GM21360 (cell line): Measurements from ENCODE around the gene LMF1.
"Not testable (repeated sequence)": the region's sequence is repeated elsewhere in the genome, so short reads cannot be mapped to it uniquely, and the experiment has no call there.

Experiments used
- ATAC-seq: cut with Tn5 transposase; IDR thresholded peaks from one replicate; pipeline ENCODE4 v1.9.1; 2021; ENCODE audit warnings: mild to moderate bottlenecking, moderate library complexity; ENCODE audit not compliant: unreplicated experiment

LMF1 gene

GRCh38 chr16:820044-820408 lies 150.8 kb downstream of the LMF1 start:
- not testable (repeated sequence) for ATAC-seq

- ATAC-seq: no peak
These were observed 151.3 kb downstream of the LMF1 start for GRCh38 chr16:819336-820043.

GRCh38 chr16:818592-818991 lies 152.2 kb downstream of the LMF1 start:
- no peak for ATAC-seq

- ATAC-seq: no peak
These were observed 152.7 kb downstream of the LMF1 start for GRCh38 chr16:818132-818531.

- ATAC-seq: no peak
These were observed 153.5 kb downstream of the LMF1 start for GRCh38 chr16:817001-817906.

- no peak for ATAC-seq
These were observed 154.9 kb downstream of the LMF1 start for GRCh38 chr16:815861-816260.

- ATAC-seq: no peak
These were observed 155.8 kb downstream of the LMF1 start for GRCh38 chr16:814974-815373.

- no peak for ATAC-seq
These were observed 156.8 kb downstream of the LMF1 start for GRCh38 chr16:813916-814412.

- no peak for ATAC-seq
These were observed 157.4 kb downstream of the LMF1 start for GRCh38 chr16:813204-813915.

- ATAC-seq: no peak
These were observed 162.7 kb downstream of the LMF1 start for GRCh38 chr16:808085-808386.

- ATAC-seq: peak; percentile 87
These were observed 163.3 kb downstream of the LMF1 start for GRCh38 chr16:807347-808084.

GRCh38 chr16:805474-805873 lies 165.3 kb downstream of the LMF1 start:
- ATAC-seq: no peak

GRCh38 chr16:804193-805048 lies 166.4 kb downstream of the LMF1 start:
- no peak for ATAC-seq

- no peak for ATAC-seq
These were observed 167.1 kb downstream of the LMF1 start for GRCh38 chr16:803754-804080.
